Astrocyte of the cerebellum (primary cell): ENCODE measurements around the gene WNK4.

Source experiments
- DNase-seq: peaks from one replicate; pipeline ENCODE4 v3.0.0-alpha.2; 2011; ENCODE audit warnings: low read depth
- H3K4me3 ChIP-seq: 2 replicates; pipeline ENCODE4 v1.5.1; 2011; ENCODE audit warnings: mild to moderate bottlenecking, low read depth, low read length, moderate library complexity
- in situ Hi-C: cut with HindIII; loops from 2 replicates; pipeline ENCODE4 v1.10.0; 2017; ENCODE audit warnings: low sequenced_read_pairs
- TF ChIP-seq, protein P1 (sequence below): IDR thresholded peaks from 2 replicates; pipeline ENCODE4 v1.5.1; 2012; ENCODE audit warnings: low read length, low read depth, moderate library complexity, mild to moderate bottlenecking; ENCODE audit errors: missing control alignments

Gene WNK4

DNA sequence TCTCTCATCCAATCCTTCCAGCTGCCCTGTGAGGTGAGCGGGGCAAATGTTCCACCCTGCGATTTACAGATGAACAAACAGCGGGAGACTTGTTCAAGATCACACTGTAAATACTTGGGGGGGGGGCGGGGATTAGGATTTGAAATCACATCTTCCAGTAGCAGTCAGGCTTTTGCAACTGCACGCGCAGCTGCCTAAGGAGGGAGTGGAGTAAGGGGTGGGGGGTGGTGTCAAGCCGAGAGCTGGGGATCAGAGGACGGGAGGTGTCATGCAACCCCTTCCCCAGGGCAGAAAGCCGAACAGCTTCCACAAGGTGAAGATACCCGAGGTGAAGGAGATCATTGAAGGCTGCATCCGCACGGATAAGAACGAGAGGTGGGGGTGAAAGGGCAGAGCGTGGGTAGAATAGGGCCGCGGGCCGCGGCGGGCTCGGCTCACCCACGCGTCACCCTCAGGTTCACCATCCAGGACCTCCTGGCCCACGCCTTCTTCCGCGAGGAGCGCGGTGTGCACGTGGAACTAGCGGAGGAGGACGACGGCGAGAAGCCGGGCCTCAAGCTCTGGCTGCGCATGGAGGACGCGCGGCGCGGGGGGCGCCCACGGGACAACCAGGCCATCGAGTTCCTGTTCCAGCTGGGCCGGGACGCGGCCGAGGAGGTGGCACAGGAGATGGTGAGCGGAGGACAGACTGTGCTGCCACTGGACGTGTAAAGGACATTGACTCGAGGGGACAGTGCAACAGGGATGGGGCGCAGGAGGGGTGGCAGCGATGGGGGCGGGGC lies 4.6 kb downstream of the WNK4 start:
- in situ Hi-C loops: no loop called here

DNA sequence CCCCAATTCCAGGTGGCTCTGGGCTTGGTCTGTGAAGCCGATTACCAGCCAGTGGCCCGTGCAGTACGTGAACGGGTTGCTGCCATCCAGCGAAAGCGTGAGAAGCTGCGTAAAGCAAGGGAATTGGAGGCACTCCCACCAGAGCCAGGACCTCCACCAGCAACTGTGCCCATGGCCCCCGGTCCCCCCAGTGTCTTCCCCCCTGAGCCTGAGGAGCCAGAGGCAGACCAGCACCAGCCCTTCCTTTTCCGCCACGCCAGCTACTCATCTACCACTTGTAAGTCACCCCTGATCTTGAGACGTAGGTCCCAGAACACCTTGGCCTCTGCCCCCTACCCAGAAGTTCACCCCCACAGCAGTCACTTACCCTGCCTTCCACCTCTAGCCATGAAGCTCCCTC lies 6.9 kb downstream of the WNK4 start:
- TF ChIP-seq, protein P1, sequence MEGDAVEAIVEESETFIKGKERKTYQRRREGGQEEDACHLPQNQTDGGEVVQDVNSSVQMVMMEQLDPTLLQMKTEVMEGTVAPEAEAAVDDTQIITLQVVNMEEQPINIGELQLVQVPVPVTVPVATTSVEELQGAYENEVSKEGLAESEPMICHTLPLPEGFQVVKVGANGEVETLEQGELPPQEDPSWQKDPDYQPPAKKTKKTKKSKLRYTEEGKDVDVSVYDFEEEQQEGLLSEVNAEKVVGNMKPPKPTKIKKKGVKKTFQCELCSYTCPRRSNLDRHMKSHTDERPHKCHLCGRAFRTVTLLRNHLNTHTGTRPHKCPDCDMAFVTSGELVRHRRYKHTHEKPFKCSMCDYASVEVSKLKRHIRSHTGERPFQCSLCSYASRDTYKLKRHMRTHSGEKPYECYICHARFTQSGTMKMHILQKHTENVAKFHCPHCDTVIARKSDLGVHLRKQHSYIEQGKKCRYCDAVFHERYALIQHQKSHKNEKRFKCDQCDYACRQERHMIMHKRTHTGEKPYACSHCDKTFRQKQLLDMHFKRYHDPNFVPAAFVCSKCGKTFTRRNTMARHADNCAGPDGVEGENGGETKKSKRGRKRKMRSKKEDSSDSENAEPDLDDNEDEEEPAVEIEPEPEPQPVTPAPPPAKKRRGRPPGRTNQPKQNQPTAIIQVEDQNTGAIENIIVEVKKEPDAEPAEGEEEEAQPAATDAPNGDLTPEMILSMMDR: no peak
- H3K4me3 ChIP-seq: no peak overlapping the region
- no peak for DNase-seq
- in situ Hi-C loops: no loop called here

More for the DNA sequence above, 4.6 kb downstream of the WNK4 start:
- no peak overlapping the region for H3K4me3 ChIP-seq
- TF ChIP-seq, protein P1: no peak
- no peak for DNase-seq

DNA sequence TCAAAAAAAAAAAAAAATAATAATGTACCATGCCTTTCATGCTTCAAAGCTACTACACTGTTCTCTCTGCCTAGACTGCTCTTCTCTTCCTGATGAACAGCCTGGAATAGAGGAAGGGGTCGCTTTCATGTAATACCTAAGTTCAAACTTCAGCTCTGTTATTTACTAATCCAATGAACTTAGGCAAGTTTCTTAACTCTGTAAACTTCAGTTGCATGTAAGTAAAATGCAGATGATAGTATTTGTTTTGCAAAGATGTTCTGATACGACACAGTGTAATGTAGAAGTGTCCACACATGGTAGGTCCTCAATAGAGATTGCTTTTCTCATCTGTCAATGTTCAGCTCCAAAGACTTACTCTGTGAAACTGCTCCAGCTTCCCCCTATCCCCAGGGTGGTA lies 11.5 kb downstream of the WNK4 start:
- in situ Hi-C loops: no loop called here
- no peak for DNase-seq
- TF ChIP-seq, protein P1: no peak
- H3K4me3 ChIP-seq: no peak overlapping the region

DNA sequence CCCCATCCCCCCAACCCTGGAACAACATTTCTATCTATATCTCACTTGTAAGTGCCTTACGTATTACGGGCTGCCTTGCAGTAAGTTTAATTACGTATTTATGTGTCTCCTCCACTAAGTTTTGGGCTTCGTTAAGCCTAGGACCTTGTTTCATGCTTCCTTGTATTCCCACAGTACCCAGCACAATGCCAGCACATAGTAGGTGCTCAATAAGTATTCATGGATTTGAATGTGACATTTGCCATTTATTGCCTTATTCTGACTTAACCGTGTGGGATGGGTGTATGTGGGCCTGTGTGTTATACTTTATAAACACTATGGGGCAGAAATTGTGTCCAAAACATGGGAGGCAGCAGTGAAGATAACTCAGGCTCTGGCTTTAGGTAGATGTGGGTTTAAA lies 12.1 kb downstream of the WNK4 start:
- H3K4me3 ChIP-seq: no peak overlapping the region
- no peak for DNase-seq
- TF ChIP-seq, protein P1: no peak
- in situ Hi-C loops: no loop called here

DNA sequence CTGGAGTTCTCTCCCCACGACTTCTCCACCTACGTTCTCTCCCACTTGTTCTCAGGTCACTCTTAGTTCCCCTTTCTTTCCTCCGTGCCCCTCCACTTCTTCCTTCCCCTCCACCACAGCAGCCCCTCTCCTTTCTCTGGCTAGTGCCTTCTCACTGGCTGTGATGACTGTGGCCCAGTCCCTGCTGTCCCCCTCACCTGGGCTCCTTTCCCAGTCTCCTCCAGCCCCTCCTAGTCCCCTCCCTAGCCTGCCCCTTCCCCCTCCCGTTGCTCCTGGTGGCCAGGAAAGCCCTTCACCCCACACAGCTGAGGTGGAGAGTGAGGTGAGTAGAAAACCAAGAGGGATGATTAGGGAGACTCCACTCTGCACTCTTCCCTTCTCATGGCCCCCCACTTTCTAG lies 14.7 kb downstream of the WNK4 start:
- no peak for DNase-seq
- TF ChIP-seq, protein P1: no peak
- no peak overlapping the region for H3K4me3 ChIP-seq
- in situ Hi-C loops: no loop called here

DNA sequence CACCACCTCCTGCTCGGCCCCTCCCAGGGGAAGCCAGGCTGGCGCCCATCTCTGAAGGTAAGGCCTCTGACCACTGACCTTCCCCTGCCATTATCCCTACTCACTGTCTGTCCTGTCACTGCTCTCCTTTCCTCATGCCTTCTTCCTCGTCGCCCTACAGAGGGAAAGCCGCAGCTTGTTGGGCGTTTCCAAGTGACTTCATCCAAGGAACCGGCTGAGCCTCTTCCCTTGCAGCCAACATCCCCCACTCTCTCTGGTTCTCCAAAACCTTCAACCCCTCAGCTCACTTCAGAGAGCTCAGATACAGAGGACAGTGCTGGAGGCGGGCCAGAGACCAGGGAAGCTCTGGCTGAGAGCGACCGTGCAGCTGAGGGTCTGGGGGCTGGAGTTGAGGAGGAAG lies 15.1 kb downstream of the WNK4 start:
- no peak overlapping the region for H3K4me3 ChIP-seq
- DNase-seq: no peak
- TF ChIP-seq, protein P1: no peak
- in situ Hi-C loops: no loop called here
